HepG2 (cell line): ENCODE data around the gene ZNF320. TPM values are rescaled to one million over a fixed set of nuclear protein-coding genes. Genes with fewer than 3 reads are reported as not detected.

Source experiments
- CTCF ChIP-seq: sonication (generic); formaldehyde crosslinking; IDR thresholded peaks from 2 replicates; pipeline ENCODE4 v1.5.0; 2020; ENCODE audit warnings: mild to moderate bottlenecking, missing genetic modification reagents, moderate library complexity
- GPN1 ChIP-seq: sonication (generic); formaldehyde crosslinking; IDR thresholded peaks from 2 replicates; pipeline ENCODE4 v1.5.1; 2020; ENCODE audit warnings: missing genetic modification reagents, borderline replicate concordance
- KDM3A ChIP-seq: IDR thresholded peaks from 2 replicates; pipeline ENCODE4 v1.6.1; 2018; ENCODE audit warnings: low read depth, missing compliant biosample characterization
- NFE2L2 ChIP-seq: fragments of 150-350 bp; IDR thresholded peaks from 2 replicates; pipeline ENCODE4 v1.6.1; 2014; ENCODE audit warnings: low read length
- NFIB ChIP-seq: sonication (generic); formaldehyde crosslinking; IDR thresholded peaks from 2 replicates; pipeline ENCODE4 v1.9.0; 2021; ENCODE audit warnings: missing genetic modification reagents, mild to moderate bottlenecking, borderline replicate concordance
- TBX3 ChIP-seq: fragments of 450-650 bp; IDR thresholded peaks from 2 replicates; pipeline ENCODE4 v1.6.1; 2017; ENCODE audit warnings: antibody characterized with exemption, mild to moderate bottlenecking, inconsistent platforms, borderline replicate concordance
- TFE3 ChIP-seq: IDR thresholded peaks from 2 replicates; pipeline ENCODE4 v1.6.1; 2016
- YY1 ChIP-seq: IDR thresholded peaks from 2 replicates; pipeline ENCODE4 v1.6.1; 2011; ENCODE audit warnings: low read length, low read depth, moderate library complexity, mild to moderate bottlenecking; ENCODE audit not compliant: insufficient read depth, insufficient replicate concordance
- ZNF547 ChIP-seq: sonication (generic); formaldehyde crosslinking; IDR thresholded peaks from 2 replicates; pipeline ENCODE4 v1.5.1; 2020; ENCODE audit warnings: mild to moderate bottlenecking, missing genetic modification reagents
- ZNF766 ChIP-seq: sonication (generic); formaldehyde crosslinking; IDR thresholded peaks from 2 replicates; pipeline ENCODE4 v1.5.0; 2020; ENCODE audit warnings: missing genetic modification reagents, borderline replicate concordance
- ZNF891 ChIP-seq: sonication (generic); formaldehyde crosslinking; IDR thresholded peaks from 2 replicates; pipeline ENCODE4 v1.5.0; 2020; ENCODE audit warnings: mild to moderate bottlenecking, missing genetic modification reagents
- polyA plus RNA-seq, 8 experiments: library from polyadenylated mRNA; depleted of rRNA in 3 of 8; stranded (reverse) in 7 of 8; unstranded in 1 of 8; fragments of >200 nt; fragmentation: Illumina TruSeq in 4 of 8; extraction: Trizol in 4 of 8; gene quantifications; 2 replicates each; pipeline versions ENCODE4 v1.2.1 to v1.2.3, GENCODE V29; 2011 to 2016; ENCODE audit warnings: low read depth in 4 of 8, missing spikeins in 1 of 8, mixed read lengths in 1 of 8; ENCODE audit not compliant: insufficient read depth in 1 of 8
- total RNA-seq, 5 experiments: library from RNA; depleted of rRNA; stranded (reverse); fragments of >200 nt; fragmentation: Illumina TruSeq; extraction: Trizol; gene quantifications; 2 replicates each; pipeline ENCODE4 v1.2.3, GENCODE V29; 2016; ENCODE audit warnings: low read depth in 1 of 5

Gene ZNF320
- total and polyA plus RNA-seq, 2 of the 13 experiments (the other 11 are each of a cell fraction or from before 2014, with no cell fraction given): 0.49 TPM; not detected in 1

- no peak for TF ChIP-seq ZNF766 (CRISPR knock-in tag)
- no peak for TF ChIP-seq KDM3A (CRISPR knock-in tag)
- TF ChIP-seq TBX3: no peak
- no peak for TF ChIP-seq NFIB (CRISPR knock-in tag)
- TF ChIP-seq NFE2L2: no peak
- TF ChIP-seq GPN1 (CRISPR knock-in tag): no peak
- TF ChIP-seq ZNF547 (CRISPR knock-in tag): no peak
- peak; percentile 9; the same call in 1 of the 2 replicates for TF ChIP-seq TFE3
- 0 out of 2 replicates have a peak, but pooled peaks have one; percentile 5 for TF ChIP-seq CTCF (CRISPR knock-in tag)
- TF ChIP-seq ZNF891 (CRISPR knock-in tag): no peak
- TF ChIP-seq YY1: no peak
Measured at GRCh38 chr19:52942386-52943133, 45.1 kb upstream of the ZNF320 start (continued).
